GM12874 (cell line): Measurements from ENCODE around the gene CCDC167.

Source experiments
- TF ChIP-seq, protein P1 (sequence below): IDR thresholded peaks from 2 replicates; pipeline ENCODE4 v1.5.1; 2011; ENCODE audit warnings: low read depth, mild to moderate bottlenecking, control low read depth, low read length, moderate library complexity; ENCODE audit not compliant: insufficient read depth

The CCDC167 gene

GRCh38 chr6:37433657-37434271, 65.9 kb downstream of the CCDC167 start:
- TF ChIP-seq, protein P1, sequence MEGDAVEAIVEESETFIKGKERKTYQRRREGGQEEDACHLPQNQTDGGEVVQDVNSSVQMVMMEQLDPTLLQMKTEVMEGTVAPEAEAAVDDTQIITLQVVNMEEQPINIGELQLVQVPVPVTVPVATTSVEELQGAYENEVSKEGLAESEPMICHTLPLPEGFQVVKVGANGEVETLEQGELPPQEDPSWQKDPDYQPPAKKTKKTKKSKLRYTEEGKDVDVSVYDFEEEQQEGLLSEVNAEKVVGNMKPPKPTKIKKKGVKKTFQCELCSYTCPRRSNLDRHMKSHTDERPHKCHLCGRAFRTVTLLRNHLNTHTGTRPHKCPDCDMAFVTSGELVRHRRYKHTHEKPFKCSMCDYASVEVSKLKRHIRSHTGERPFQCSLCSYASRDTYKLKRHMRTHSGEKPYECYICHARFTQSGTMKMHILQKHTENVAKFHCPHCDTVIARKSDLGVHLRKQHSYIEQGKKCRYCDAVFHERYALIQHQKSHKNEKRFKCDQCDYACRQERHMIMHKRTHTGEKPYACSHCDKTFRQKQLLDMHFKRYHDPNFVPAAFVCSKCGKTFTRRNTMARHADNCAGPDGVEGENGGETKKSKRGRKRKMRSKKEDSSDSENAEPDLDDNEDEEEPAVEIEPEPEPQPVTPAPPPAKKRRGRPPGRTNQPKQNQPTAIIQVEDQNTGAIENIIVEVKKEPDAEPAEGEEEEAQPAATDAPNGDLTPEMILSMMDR, result no peak
